GM23248 (cell line): ENCODE results near the gene AGTR1.

Source experiments
- EZH2 ChIP-seq: fragments of 200-600 bp; sonication (generic); IDR thresholded peaks from 2 replicates; pipeline ENCODE4 v1.6.1; 2018; ENCODE audit warnings: antibody characterized with exemption, mild to moderate bottlenecking; ENCODE audit not compliant: insufficient read depth, poor library complexity, severe bottlenecking
- EZH2phosphoT487 ChIP-seq: fragments of 200-600 bp; sonication (generic); IDR thresholded peaks from 2 replicates; pipeline ENCODE4 v1.6.1; 2018; ENCODE audit warnings: antibody characterized with exemption, moderate library complexity, mild to moderate bottlenecking, low read depth; ENCODE audit not compliant: insufficient read depth

DNA sequence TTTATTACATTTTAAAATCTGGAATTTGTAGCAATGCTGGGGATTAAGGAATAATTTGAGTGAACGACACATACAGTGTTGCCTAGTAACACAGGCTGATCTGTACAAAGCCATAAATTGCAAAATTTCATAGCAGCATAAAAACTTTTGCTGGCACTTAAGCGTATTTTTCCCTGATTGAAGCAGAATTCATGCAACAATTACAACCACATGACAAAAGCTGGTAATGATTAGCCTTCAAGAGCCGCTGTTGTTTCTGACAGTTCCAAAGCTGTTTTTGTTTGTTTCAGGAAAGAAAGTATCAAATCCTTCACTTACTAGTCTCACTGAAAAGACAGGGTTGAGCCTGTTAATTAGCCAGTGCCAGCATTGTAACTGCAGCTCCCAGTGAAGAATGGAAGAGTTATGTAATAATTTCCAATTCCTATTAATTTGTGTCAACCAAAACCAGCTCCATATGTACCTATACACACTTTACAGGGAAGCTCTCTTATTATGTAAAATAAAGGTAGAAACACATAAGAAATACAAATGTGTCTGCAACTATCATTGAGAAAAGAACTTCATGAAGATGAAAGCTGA lies 60.7 kb downstream of the AGTR1 start:
- TF ChIP-seq EZH2: no peak
- TF ChIP-seq EZH2phosphoT487: no peak
